GM18861 (cell line): ENCODE data around the gene KISS1.

Experiments used
- ATAC-seq: cut with Tn5 transposase; IDR thresholded peaks from one replicate; pipeline ENCODE4 v1.9.1; 2021; ENCODE audit not compliant: unreplicated experiment

Gene KISS1

GRCh38 chr1:204142032-204142974 is 54.0 kb downstream of the KISS1 start:
- no peak for ATAC-seq

- ATAC-seq = no peak
Measured at GRCh38 chr1:204141131-204141530, 55.2 kb downstream of the KISS1 start.
